ENCODE data around the gene ANKRD31.
A peak's percentile ranks its signal among the peaks of the same experiment; 100 is the strongest.
"Not testable (repeated sequence)": the region's sequence is repeated elsewhere in the genome, so short reads cannot be mapped to it uniquely, and the experiment has no call there.

The ANKRD31 gene

GRCh38 chr5:75214928-75215327 lies 21.8 kb downstream of the ANKRD31 start:
- DNase-seq, result no peak

GRCh38 chr5:75214409-75214808 lies 22.3 kb downstream of the ANKRD31 start:
- DNase-seq, result no peak

- DNase-seq, result no peak
Observed at GRCh38 chr5:75203604-75204003, 33.1 kb downstream of the ANKRD31 start.

- DNase-seq, result no peak
Observed at GRCh38 chr5:75202935-75203334, 33.7 kb downstream of the ANKRD31 start.

- DNase-seq, result no peak
Observed at GRCh38 chr5:75200776-75201175, 35.9 kb downstream of the ANKRD31 start.

GRCh38 chr5:75199946-75200345 lies 36.7 kb downstream of the ANKRD31 start:
- no peak for DNase-seq

GRCh38 chr5:75199071-75199470 lies 37.6 kb downstream of the ANKRD31 start:
- no peak for DNase-seq

GRCh38 chr5:75197745-75198144 lies 38.9 kb downstream of the ANKRD31 start:
- no peak for DNase-seq

GRCh38 chr5:75192804-75193203 lies 43.9 kb downstream of the ANKRD31 start:
- no peak for DNase-seq

GRCh38 chr5:75192264-75192663 lies 44.4 kb downstream of the ANKRD31 start:
- no peak for DNase-seq

GRCh38 chr5:75190227-75190626 lies 46.5 kb downstream of the ANKRD31 start:
- no peak for DNase-seq

- DNase-seq, result no peak
Observed at GRCh38 chr5:75189353-75189752, 47.3 kb downstream of the ANKRD31 start.

- no peak for DNase-seq
Observed at GRCh38 chr5:75185763-75186162, 50.9 kb downstream of the ANKRD31 start.

- DNase-seq, result not testable (repeated sequence)
Observed at GRCh38 chr5:75176009-75176408, 60.7 kb downstream of the ANKRD31 start.

GRCh38 chr5:75174872-75175271 lies 61.8 kb downstream of the ANKRD31 start:
- not testable (repeated sequence) for DNase-seq

GRCh38 chr5:75169516-75169915 lies 67.2 kb downstream of the ANKRD31 start:
- no peak for DNase-seq

GRCh38 chr5:75168026-75168735 lies 68.5 kb downstream of the ANKRD31 start:
- no peak for DNase-seq

- DNase-seq, result peak; percentile 15
Observed at GRCh38 chr5:75167345-75167744, 69.3 kb downstream of the ANKRD31 start.

- not testable (repeated sequence) for DNase-seq
Observed at GRCh38 chr5:75161508-75161907, 75.2 kb downstream of the ANKRD31 start.

- DNase-seq, result peak; percentile 40
Observed at GRCh38 chr5:75156585-75156984, 80.1 kb downstream of the ANKRD31 start.

- DNase-seq, result no peak
Observed at GRCh38 chr5:75152860-75153259, 83.8 kb downstream of the ANKRD31 start.

GRCh38 chr5:75148051-75148450 lies 88.6 kb downstream of the ANKRD31 start:
- peak; percentile 54 for DNase-seq

- DNase-seq, result no peak
Observed at GRCh38 chr5:75142566-75143136, 94.0 kb downstream of the ANKRD31 start.

- DNase-seq, result no peak
Observed at GRCh38 chr5:75140277-75140676, 96.4 kb downstream of the ANKRD31 start.

- no peak for DNase-seq
Observed at GRCh38 chr5:75138689-75139088, 98.0 kb downstream of the ANKRD31 start.
